ENCODE data around the gene LRMDA.

GRCh38 chr10:75392744-75393143 is 38.7 kb upstream of the LRMDA start:
- TF ChIP-seq CTCF (IDR thresholded peaks at IDR 0.05; ENCODE audit: extremely low read depth in 1 of 2, insufficient read depth in 1 of 2, low read depth in 1 of 2, low read length in 2 of 2), result no peak
- no peak for TF ChIP-seq MYC (IDR thresholded peaks at IDR 0.05; ENCODE audit: low read depth, low read length)
- TF ChIP-seq POLR2AphosphoS5 (IDR thresholded peaks at IDR 0.05; ENCODE audit: insufficient read depth, low read depth, low read length), result no peak
- no peak for TF ChIP-seq GATA2 (IDR thresholded peaks at IDR 0.05; ENCODE audit: insufficient read depth, insufficient read length, low read depth, low read length)
